ENCODE data around the gene SIN3B. TPM values are rescaled to one million over a fixed set of nuclear protein-coding genes. Genes with fewer than 3 reads are reported as not detected.

Gene SIN3B
- polyA plus RNA-seq, 1 donor from 2014 or later = 31.2 TPM

DNA sequence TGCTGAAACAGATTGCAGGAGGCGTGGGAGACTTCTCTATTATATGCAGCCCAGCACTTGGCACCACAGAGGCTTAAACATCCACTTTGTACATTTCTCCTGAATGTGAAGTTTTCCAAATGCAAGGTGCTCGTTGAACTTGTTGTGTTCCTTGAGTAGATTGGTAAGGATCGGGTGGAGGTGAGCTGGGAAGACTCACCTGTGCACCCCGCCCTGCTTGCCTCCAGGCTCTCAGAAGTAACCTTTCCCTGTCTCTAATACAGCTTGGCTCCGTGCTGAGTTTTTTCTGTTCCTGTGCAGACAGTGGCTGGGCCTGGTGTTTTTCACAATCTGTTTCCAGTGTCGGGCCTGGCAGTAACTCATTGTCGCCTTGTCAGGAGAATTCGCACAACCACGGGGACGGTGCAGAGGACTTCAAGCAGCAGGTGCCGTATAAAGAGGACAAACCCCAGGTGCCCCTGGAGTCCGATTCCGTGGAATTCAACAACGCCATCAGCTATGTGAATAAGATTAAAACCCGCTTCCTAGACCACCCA is 12.3 kb downstream of the SIN3B start:
- Histone ChIP-seq H3K36me3 (ENCODE audit: insufficient read depth, low read length) (no peaks in the 10 kb centered on the region), H3K4me2 (ENCODE audit: low read length) (no peak overlapping the region), H3K79me2 (replicated peaks; ENCODE audit: insufficient read depth, low read length) (no peaks in the 10 kb centered on the region), H3K27ac (ENCODE audit: low read length) (no peak overlapping the region), H3F3A (ENCODE audit: insufficient read depth, low read length, poor library complexity, severe bottlenecking) (no peaks in the 10 kb centered on the region), H3K4me3 (ENCODE audit: low read length) (no peak overlapping the region), H2AFZ (ENCODE audit: low read depth, low read length) (no peak overlapping the region), H3K9ac (ENCODE audit: low read length) (no peak overlapping the region), H3K9me3 (ENCODE audit: low read length) (no peaks in the 10 kb centered on the region), H3K9me2 (ENCODE audit: insufficient read depth, low read length) (no peaks in the 10 kb centered on the region), H3K27me3 (ENCODE audit: insufficient read depth, low read depth, low read length) (no peaks in the 10 kb centered on the region), H4K20me1 (ENCODE audit: insufficient read depth) (no peaks in the 10 kb centered on the region)
- TF ChIP-seq TAF1 (IDR thresholded peaks at IDR 0.05; ENCODE audit: low read depth) (no peak), POLR2AphosphoS5 (IDR thresholded peaks at IDR 0.05) (no peak), EZH2 (IDR thresholded peaks at IDR 0.05; ENCODE audit: borderline replicate concordance, insufficient read depth, low read length, poor library complexity, severe bottlenecking) (no peak), RAD21 (conservative IDR thresholded peaks at IDR 0.05) (no peak), MXI1 (conservative IDR thresholded peaks at IDR 0.05; ENCODE audit: poor library complexity, severe bottlenecking) (no peak), EP300 (conservative IDR thresholded peaks at IDR 0.05; ENCODE audit: poor library complexity, severe bottlenecking) (no peak), SMC3 (conservative IDR thresholded peaks at IDR 0.05; ENCODE audit: poor library complexity) (no peak)
- TF ChIP-seq, protein P1, sequence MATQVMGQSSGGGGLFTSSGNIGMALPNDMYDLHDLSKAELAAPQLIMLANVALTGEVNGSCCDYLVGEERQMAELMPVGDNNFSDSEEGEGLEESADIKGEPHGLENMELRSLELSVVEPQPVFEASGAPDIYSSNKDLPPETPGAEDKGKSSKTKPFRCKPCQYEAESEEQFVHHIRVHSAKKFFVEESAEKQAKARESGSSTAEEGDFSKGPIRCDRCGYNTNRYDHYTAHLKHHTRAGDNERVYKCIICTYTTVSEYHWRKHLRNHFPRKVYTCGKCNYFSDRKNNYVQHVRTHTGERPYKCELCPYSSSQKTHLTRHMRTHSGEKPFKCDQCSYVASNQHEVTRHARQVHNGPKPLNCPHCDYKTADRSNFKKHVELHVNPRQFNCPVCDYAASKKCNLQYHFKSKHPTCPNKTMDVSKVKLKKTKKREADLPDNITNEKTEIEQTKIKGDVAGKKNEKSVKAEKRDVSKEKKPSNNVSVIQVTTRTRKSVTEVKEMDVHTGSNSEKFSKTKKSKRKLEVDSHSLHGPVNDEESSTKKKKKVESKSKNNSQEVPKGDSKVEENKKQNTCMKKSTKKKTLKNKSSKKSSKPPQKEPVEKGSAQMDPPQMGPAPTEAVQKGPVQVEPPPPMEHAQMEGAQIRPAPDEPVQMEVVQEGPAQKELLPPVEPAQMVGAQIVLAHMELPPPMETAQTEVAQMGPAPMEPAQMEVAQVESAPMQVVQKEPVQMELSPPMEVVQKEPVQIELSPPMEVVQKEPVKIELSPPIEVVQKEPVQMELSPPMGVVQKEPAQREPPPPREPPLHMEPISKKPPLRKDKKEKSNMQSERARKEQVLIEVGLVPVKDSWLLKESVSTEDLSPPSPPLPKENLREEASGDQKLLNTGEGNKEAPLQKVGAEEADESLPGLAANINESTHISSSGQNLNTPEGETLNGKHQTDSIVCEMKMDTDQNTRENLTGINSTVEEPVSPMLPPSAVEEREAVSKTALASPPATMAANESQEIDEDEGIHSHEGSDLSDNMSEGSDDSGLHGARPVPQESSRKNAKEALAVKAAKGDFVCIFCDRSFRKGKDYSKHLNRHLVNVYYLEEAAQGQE (IDR thresholded peaks at IDR 0.05; ENCODE audit: borderline replicate concordance) = no peak
- TF ChIP-seq, protein P2, sequence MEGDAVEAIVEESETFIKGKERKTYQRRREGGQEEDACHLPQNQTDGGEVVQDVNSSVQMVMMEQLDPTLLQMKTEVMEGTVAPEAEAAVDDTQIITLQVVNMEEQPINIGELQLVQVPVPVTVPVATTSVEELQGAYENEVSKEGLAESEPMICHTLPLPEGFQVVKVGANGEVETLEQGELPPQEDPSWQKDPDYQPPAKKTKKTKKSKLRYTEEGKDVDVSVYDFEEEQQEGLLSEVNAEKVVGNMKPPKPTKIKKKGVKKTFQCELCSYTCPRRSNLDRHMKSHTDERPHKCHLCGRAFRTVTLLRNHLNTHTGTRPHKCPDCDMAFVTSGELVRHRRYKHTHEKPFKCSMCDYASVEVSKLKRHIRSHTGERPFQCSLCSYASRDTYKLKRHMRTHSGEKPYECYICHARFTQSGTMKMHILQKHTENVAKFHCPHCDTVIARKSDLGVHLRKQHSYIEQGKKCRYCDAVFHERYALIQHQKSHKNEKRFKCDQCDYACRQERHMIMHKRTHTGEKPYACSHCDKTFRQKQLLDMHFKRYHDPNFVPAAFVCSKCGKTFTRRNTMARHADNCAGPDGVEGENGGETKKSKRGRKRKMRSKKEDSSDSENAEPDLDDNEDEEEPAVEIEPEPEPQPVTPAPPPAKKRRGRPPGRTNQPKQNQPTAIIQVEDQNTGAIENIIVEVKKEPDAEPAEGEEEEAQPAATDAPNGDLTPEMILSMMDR (IDR thresholded peaks at IDR 0.05; ENCODE audit: poor library complexity, severe bottlenecking) = no peak

DNA sequence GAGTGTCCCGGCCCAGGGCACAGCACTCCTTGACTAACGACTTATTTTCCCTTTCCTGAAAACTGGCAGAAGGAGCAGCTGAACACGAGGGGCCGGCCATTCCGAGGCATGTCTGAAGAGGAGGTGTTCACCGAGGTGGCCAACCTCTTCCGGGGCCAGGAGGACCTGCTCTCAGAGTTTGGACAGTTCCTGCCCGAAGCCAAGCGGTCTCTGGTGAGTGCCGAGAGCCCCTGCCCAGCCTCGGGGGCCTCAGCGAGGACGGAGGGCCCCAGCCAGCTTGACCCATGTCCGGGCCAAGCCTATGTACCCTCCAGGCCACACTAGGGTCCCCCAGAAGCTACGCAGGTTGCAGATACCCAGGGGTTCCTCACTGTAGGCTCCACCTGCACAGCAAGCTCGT is 17.7 kb downstream of the SIN3B start:
- no peak for TF ChIP-seq POLR2AphosphoS5 (IDR thresholded peaks at IDR 0.05)
- TF ChIP-seq TAF1 (IDR thresholded peaks at IDR 0.05; ENCODE audit: low read depth) = no peak
- TF ChIP-seq, protein P2 (IDR thresholded peaks at IDR 0.05; ENCODE audit: poor library complexity, severe bottlenecking) = no peak
- TF ChIP-seq MXI1 (conservative IDR thresholded peaks at IDR 0.05; ENCODE audit: poor library complexity, severe bottlenecking) = no peak

More for the DNA sequence above, 17.7 kb downstream of the SIN3B start:
- Histone ChIP-seq H3K9me3 (ENCODE audit: low read length) (no peaks in the 10 kb centered on the region), H3K9me2 (ENCODE audit: insufficient read depth, low read length) (no peaks in the 10 kb centered on the region), H3K36me3 (ENCODE audit: insufficient read depth, low read length) (no peaks in the 10 kb centered on the region), H3K4me3 (ENCODE audit: low read length) (no peak overlapping the region), H3K4me2 (ENCODE audit: low read length) (no peak overlapping the region), H3K79me2 (replicated peaks; ENCODE audit: insufficient read depth, low read length) (no peaks in the 10 kb centered on the region), H4K20me1 (ENCODE audit: insufficient read depth) (no peaks in the 10 kb centered on the region), H3F3A (ENCODE audit: insufficient read depth, low read length, poor library complexity, severe bottlenecking) (no peaks in the 10 kb centered on the region), H3K9ac (ENCODE audit: low read length) (no peak overlapping the region), H2AFZ (ENCODE audit: low read depth, low read length) (no peak overlapping the region), H3K27me3 (ENCODE audit: insufficient read depth, low read depth, low read length) (no peaks in the 10 kb centered on the region), H3K27ac (ENCODE audit: low read length) (no peak overlapping the region)
